ENCODE data around the gene GALNT18.

DNA sequence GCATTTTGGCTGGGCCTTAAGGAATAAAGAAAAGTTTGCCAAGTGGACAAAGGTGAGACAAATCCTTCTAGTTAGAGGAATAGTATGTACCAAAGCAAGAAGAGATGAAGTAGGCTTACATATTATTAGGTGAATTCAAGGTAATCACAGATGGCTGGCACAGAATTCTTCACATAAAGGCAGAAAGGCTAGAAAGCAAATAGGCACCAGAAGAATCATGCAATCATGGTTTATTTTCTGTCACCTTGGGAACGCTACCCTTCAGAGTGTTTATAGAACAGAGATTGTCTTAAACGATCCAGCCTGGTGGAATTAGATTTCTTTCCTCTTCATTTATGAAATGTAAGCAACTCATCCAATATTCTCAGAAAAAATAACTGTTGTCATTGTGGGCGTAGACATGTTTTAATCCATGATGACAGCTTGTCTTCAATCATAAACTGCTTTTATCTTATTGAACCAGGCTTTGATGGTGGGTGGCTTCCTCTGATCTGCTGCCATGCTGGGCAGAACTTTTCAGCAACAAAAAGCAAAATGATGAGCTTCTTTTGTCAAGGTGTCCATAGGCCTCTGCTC is 219.8 kb downstream of the GALNT18 start:
- TF ChIP-seq TCF7L2 (IDR thresholded peaks at IDR 0.05; ENCODE audit: borderline replicate concordance, low read depth, low read length), result no peak
- TF ChIP-seq PRDM1 (tag by site-specific recombination; IDR thresholded peaks at IDR 0.05), result no peak
- TF ChIP-seq ZNF138 (tag by site-specific recombination; IDR thresholded peaks at IDR 0.05; ENCODE audit: borderline replicate concordance), result no peak
